HG03558 (cell line): ENCODE measurements around the gene SH3GL2.

Experiments used
- ATAC-seq: cut with Tn5 transposase; IDR thresholded peaks from one replicate; pipeline ENCODE4 v1.9.1; 2021; ENCODE audit warnings: moderate number of reproducible peaks; ENCODE audit not compliant: unreplicated experiment; ENCODE audit errors: extremely low read depth

SH3GL2 gene

DNA sequence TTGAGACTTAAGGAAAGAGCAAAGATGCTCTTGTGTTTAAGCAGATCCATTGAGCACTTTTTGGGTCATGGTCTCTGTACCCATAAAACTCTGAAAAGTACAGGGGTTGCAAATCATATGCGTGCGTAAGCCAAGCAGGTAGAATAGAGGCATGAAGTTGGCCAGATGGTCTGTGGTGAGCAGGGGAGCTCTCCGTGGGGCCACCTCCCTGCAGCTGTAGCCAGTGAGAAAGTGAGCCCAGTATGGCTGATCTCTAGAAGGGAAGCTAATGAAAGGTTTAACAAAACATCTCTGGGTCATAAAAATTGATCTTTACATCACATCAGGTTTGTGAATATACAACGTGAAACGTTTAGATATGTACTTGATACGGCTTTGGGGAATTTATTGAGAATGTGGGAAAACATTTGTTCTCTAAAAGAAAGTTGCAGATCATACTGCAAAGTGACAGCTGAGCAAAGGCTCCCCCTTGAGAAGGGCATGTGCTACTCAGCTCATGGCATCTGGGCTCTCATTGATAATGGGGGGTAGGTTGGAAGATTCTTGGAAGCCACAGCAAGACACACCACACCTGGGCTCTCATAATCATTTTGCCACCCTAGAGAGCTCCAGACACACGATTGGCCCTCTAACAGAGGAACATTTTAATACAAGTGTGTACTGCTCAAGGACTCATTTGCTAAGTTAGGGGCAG lies 30.6 kb downstream of the SH3GL2 start:
- ATAC-seq = no peak

DNA sequence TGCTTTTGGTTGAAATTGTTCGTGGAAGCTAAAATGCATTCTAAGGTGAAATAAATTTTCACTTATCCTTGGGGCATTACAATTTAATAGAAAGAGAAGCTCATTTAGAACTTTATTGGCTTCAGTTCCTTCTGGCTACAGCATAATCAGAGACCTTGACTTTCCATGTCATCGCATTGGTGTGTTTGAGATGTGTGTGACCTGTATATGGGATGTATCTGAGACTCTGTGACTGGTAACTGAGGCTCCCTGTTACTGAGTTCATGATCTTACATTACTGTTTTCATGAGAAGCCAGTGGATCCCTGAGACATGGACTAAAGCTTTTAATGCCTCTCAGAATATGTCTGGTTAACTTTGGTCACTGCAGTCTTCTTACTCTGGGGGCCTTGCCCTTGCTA lies 32.5 kb downstream of the SH3GL2 start:
- no peak for ATAC-seq

DNA sequence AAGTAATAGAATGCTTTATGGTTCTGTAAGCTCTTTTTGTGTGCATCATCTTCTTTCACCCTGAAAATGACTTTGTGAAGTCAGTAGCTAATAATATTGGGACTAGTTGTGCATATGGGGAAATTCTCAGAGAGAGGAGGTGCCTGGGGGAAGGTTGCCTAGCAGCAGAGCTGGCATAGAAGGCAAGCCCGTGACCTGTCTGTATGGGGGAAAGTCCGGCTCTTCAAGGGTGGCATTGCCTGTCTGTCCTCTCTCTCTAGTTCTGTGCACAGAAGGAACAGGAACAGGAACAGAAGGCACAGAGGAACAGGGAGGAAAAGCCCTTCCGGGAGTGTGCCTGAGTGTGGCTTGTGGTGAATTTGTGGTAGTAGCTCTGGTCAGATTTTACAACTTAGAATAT lies 33.1 kb downstream of the SH3GL2 start:
- no peak for ATAC-seq

GRCh38 chr9:17613758-17614157 lies 34.9 kb downstream of the SH3GL2 start:
- ATAC-seq = no peak

- no peak for ATAC-seq
These were observed 35.4 kb downstream of the SH3GL2 start for GRCh38 chr9:17614250-17614649.

DNA sequence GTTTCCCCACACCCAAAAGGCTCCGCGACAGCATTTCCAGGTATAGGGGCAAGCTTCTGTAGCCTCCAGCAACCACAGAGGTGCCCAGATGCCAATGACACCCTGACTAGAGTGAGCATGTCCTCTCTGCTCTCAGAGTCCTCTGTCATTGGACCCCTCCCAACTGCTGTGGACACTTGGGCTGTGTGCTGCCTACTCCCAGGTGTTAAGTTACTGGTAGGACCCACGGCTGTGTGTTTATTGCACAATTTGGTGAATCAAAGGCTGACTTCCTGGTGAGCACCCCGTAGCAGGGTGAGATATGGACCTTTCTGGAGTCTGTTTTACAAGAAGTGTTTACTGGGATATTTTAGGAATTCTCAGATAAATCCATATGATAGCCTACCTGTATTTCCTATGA lies 36.0 kb downstream of the SH3GL2 start:
- ATAC-seq = no peak

DNA sequence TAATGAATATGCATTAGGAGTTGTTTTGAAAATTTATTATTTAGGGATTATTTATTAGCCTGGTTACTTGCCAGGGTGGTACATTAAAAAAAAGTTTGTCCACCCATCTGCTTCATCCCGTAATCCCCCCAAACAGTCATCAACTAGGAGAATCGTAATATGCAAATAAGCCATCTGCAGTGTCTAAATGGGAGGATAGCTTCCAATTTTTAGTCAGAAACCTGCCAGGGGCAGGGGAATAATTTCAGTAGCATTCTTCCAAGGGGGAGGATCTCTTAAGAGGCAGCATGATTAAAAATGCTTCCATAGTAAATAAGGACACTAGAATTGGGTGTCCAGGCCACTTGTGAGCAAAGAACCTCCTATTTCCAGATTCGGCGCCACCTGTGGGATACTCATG lies 43.3 kb downstream of the SH3GL2 start:
- no peak for ATAC-seq

GRCh38 chr9:17622749-17623148 lies 43.9 kb downstream of the SH3GL2 start:
- ATAC-seq = no peak

- ATAC-seq = no peak
These were observed 45.1 kb downstream of the SH3GL2 start for GRCh38 chr9:17623965-17624364.

- no peak for ATAC-seq
These were observed 45.7 kb downstream of the SH3GL2 start for GRCh38 chr9:17624571-17624970.

GRCh38 chr9:17625644-17626388 lies 47.0 kb downstream of the SH3GL2 start:
- no peak for ATAC-seq

- no peak for ATAC-seq
These were observed 48.8 kb downstream of the SH3GL2 start for GRCh38 chr9:17627641-17628040.

- no peak for ATAC-seq
These were observed 49.8 kb downstream of the SH3GL2 start for GRCh38 chr9:17628624-17629023.

- ATAC-seq = no peak
These were observed 51.7 kb downstream of the SH3GL2 start for GRCh38 chr9:17630531-17630949.

DNA sequence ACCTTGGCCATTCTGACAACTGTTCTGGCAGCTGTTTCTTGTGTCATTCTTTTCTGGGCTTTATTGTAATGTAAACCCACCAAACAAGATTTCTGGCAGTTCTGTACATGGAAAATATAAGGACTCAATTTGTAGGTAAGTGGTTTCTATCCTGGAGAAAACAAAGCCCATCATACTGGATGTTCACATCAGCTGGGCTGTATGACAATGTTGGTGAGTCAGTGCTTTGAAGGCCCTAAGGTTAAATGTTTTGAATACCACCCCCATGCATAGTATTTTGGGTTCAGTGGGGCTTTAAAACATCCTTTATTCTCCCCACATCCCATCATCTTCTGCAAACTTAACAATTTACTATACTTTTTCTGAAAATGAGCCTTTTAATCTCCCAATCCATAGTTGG lies 52.5 kb downstream of the SH3GL2 start:
- ATAC-seq = no peak

- ATAC-seq = no peak
These were observed 54.1 kb downstream of the SH3GL2 start for GRCh38 chr9:17632994-17633393.

- no peak for ATAC-seq
These were observed 56.4 kb downstream of the SH3GL2 start for GRCh38 chr9:17635115-17635890.

DNA sequence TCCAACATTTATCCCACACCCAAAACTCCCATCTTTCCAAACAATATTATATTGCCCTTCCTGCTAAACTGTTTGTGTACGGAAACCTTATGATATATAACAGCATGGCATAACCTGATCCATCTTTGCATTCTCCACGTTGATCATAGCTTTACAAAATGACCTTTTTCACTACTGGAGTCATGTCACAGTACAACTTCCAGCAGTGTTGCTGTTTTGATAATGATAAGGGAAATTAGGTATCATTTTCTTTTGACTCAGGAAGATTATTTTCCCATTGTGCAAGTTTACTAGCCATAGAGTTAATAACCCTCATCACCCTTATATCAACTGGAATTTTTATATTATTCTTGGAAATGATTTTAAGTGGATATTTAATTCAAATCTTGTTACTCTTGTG lies 57.5 kb downstream of the SH3GL2 start:
- no peak for ATAC-seq

- ATAC-seq = no peak
These were observed 58.0 kb downstream of the SH3GL2 start for GRCh38 chr9:17636821-17637220.

- ATAC-seq = no peak
These were observed 58.4 kb downstream of the SH3GL2 start for GRCh38 chr9:17637229-17637628.

DNA sequence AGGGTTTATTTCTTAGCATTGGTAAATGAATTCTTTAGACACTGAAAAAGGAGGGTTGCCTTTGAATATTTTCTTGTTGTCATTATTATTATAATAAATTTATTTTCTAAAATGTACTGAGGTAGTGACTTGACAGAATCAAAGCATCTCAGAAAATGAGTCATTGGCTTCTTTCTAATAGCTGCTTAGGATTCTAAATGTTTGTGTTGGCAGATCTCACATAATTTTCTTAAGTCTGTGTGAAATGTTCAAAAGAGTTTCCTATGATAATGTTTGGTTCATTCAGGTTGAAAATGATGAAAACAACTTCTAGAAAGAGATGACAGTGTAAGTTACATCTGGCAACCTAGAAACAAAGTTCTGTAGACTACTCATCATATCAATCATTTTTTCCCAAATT lies 69.7 kb downstream of the SH3GL2 start:
- no peak for ATAC-seq
